ENCODE data around the gene FADS2. TPM values are rescaled to one million over a fixed set of nuclear protein-coding genes. Genes with fewer than 3 reads are reported as not detected.

Gene FADS2
- total RNA-seq, 1 experiment from 2014 or later: 1,097 TPM

GRCh38 chr11:61873588-61874376 is 45.7 kb downstream of the FADS2 start:
- no TSS peak for BruUV-seq (replicated peaks)
- Histone ChIP-seq H3K4me1 (ENCODE audit: insufficient read depth, low read length, poor library complexity, severe bottlenecking) (peaks cover 20% of the 10 kb centered on the region), H3K9me3 (ENCODE audit: low read depth, low read length, poor library complexity, severe bottlenecking) (no peaks in the 10 kb centered on the region), H3K27me3 (replicated peaks; ENCODE audit: insufficient read depth, low read depth, low read length, poor library complexity) (no peaks in the 10 kb centered on the region), H3K36me3 (ENCODE audit: insufficient read depth, low read length, poor library complexity, severe bottlenecking) (no peaks in the 10 kb centered on the region), H3K27ac (ENCODE audit: low read depth, low read length, poor library complexity, severe bottlenecking) (no peak overlapping the region), H3K4me3 (ENCODE audit: low read depth, low read length, poor library complexity, severe bottlenecking) (no peak overlapping the region)
- TF ChIP-seq EZH2 (IDR thresholded peaks at IDR 0.05; ENCODE audit: borderline replicate concordance, low read depth, low read length, poor library complexity, severe bottlenecking): no peak
- TF ChIP-seq CTCF (conservative IDR thresholded peaks at IDR 0.05; ENCODE audit: low read depth, low read length): no peak
- ChIA-PET POLR2A (ENCODE audit: low non-redundant PET) (no interaction called here), CTCF (no interaction called here)
- intact Hi-C loops (cut with micrococcal nuclease; ENCODE audit: unreplicated experiment): loop anchor here (5.0 to 10.0 kb wide), 2 partner anchors 76 to 441 kb away; no protein-coding TSS in a partner anchor
- DNase-seq (ENCODE audit: low spot score): no peak

- no peak for DNase-seq (ENCODE audit: low spot score)
- intact Hi-C loops (cut with micrococcal nuclease; ENCODE audit: unreplicated experiment): loop anchor here (5.0 to 10.0 kb wide), 2 partner anchors 77 to 440 kb away; no protein-coding TSS in a partner anchor
- Histone ChIP-seq H3K36me3 (ENCODE audit: insufficient read depth, low read length, poor library complexity, severe bottlenecking) (no peaks in the 10 kb centered on the region), H3K9me3 (ENCODE audit: low read depth, low read length, poor library complexity, severe bottlenecking) (no peaks in the 10 kb centered on the region), H3K27me3 (replicated peaks; ENCODE audit: insufficient read depth, low read depth, low read length, poor library complexity) (no peaks in the 10 kb centered on the region), H3K4me3 (ENCODE audit: low read depth, low read length, poor library complexity, severe bottlenecking) (no peak overlapping the region), H3K27ac (ENCODE audit: low read depth, low read length, poor library complexity, severe bottlenecking) (no peak overlapping the region), H3K4me1 (ENCODE audit: insufficient read depth, low read length, poor library complexity, severe bottlenecking) (peaks cover 20% of the 10 kb centered on the region)
- ChIA-PET POLR2A (ENCODE audit: low non-redundant PET) (no interaction called here), CTCF (no interaction called here)
- no TSS peak for BruUV-seq (replicated peaks)
- TF ChIP-seq EZH2 (IDR thresholded peaks at IDR 0.05; ENCODE audit: borderline replicate concordance, low read depth, low read length, poor library complexity, severe bottlenecking) (no peak), CTCF (conservative IDR thresholded peaks at IDR 0.05; ENCODE audit: low read depth, low read length) (no peak)
Observed at GRCh38 chr11:61874377-61874809, 46.3 kb downstream of the FADS2 start.

DNA sequence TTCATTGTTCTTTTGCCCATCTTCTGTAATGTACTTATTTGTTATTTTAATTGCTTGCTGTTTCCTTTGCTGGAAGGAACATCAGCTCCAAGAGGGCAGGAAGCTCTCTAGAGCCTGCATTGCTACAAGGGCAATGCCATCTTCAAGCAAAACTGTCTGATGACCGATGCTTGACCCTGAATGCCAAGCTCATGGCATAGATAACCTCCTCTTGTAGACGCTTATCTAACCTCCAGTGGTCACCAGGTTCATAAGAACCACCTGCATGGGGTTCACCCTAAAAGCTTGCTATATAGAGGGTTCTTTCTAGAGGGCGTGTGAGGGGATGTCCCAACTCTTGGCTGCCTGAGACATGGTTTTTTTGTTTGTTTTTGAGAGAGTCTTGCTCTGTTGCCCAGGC is 46.8 kb downstream of the FADS2 start:
- CTCF ChIA-PET: no interaction called here
- no TSS peak for BruUV-seq (replicated peaks)
- no peaks in the 10 kb centered on the region for H3K9me3 ChIP-seq (ENCODE audit: low read depth, low read length, poor library complexity, severe bottlenecking)
- H3K27ac ChIP-seq (ENCODE audit: low read depth, low read length, poor library complexity, severe bottlenecking): no peak overlapping the region
- H3K4me1 ChIP-seq (ENCODE audit: insufficient read depth, low read length, poor library complexity, severe bottlenecking): peaks cover 19% of the 10 kb centered on the region
- POLR2A ChIA-PET (ENCODE audit: low non-redundant PET): interaction anchor here (0.6 kb wide), 1 partner anchor 230 kb away, joined by 6 read pairs; no protein-coding TSS in a partner anchor
- DNase-seq (ENCODE audit: low spot score): no peak
- no peak for TF ChIP-seq CTCF (conservative IDR thresholded peaks at IDR 0.05; ENCODE audit: low read depth, low read length)
- TF ChIP-seq EZH2 (IDR thresholded peaks at IDR 0.05; ENCODE audit: borderline replicate concordance, low read depth, low read length, poor library complexity, severe bottlenecking): no peak
- no peaks in the 10 kb centered on the region for H3K27me3 ChIP-seq (replicated peaks; ENCODE audit: insufficient read depth, low read depth, low read length, poor library complexity)
- no peak overlapping the region for H3K4me3 ChIP-seq (ENCODE audit: low read depth, low read length, poor library complexity, severe bottlenecking)
- intact Hi-C loops (cut with micrococcal nuclease; ENCODE audit: unreplicated experiment): loop anchor here (5.0 to 10.0 kb wide), 2 partner anchors 78 to 440 kb away; no protein-coding TSS in a partner anchor
- no peaks in the 10 kb centered on the region for H3K36me3 ChIP-seq (ENCODE audit: insufficient read depth, low read length, poor library complexity, severe bottlenecking)

Measured in A673 (cell line).